Stimulated activated CD4-positive, alpha-beta T cell treated with anti-CD3 and anti-CD28 coated beads, Interleukin-1b, Interleukin-23, amount 100 ng/mL, for 24 hours (primary cell): ENCODE measurements around the gene SLC49A4.

Source experiments
- DNase-seq, 4 experiments: peaks; one replicate each; pipeline ENCODE4 v3.0.0-alpha.2; 2020; ENCODE audit warnings: low read depth in 4 of 4, low spot score in 1 of 4

Gene SLC49A4

GRCh38 chr3:122843604-122844003 lies 48.7 kb downstream of the SLC49A4 start:
- no peak for DNase-seq

- no peak for DNase-seq
These were observed 62.1 kb downstream of the SLC49A4 start for GRCh38 chr3:122857019-122857418.

- no peak for DNase-seq
These were observed 63.5 kb downstream of the SLC49A4 start for GRCh38 chr3:122858373-122858772.

GRCh38 chr3:122859021-122859805 lies 64.3 kb downstream of the SLC49A4 start:
- no peak for DNase-seq

GRCh38 chr3:122862381-122862780 lies 67.5 kb downstream of the SLC49A4 start:
- DNase-seq: no peak

GRCh38 chr3:122864498-122864897 lies 69.6 kb downstream of the SLC49A4 start:
- no peak for DNase-seq

GRCh38 chr3:122868322-122868721 lies 73.5 kb downstream of the SLC49A4 start:
- DNase-seq: no peak

GRCh38 chr3:122873741-122874515 lies 79.1 kb downstream of the SLC49A4 start:
- DNase-seq: no peak

- DNase-seq: no peak
These were observed 80.8 kb downstream of the SLC49A4 start for GRCh38 chr3:122875547-122876127.

GRCh38 chr3:122880173-122880572 lies 85.3 kb downstream of the SLC49A4 start:
- no peak for DNase-seq

- no peak for DNase-seq
These were observed 85.8 kb downstream of the SLC49A4 start for GRCh38 chr3:122880624-122881023.

- no peak for DNase-seq
These were observed 87.6 kb downstream of the SLC49A4 start for GRCh38 chr3:122882361-122882947.

- no peak for DNase-seq
These were observed 91.4 kb downstream of the SLC49A4 start for GRCh38 chr3:122886251-122886650.

- no peak for DNase-seq
These were observed 92.1 kb downstream of the SLC49A4 start for GRCh38 chr3:122886946-122887345.

GRCh38 chr3:122890077-122890719 lies 95.3 kb downstream of the SLC49A4 start:
- DNase-seq: no peak

- no peak for DNase-seq
These were observed 95.9 kb downstream of the SLC49A4 start for GRCh38 chr3:122890720-122891220.

GRCh38 chr3:122892118-122892960 lies 97.5 kb downstream of the SLC49A4 start:
- DNase-seq: no peak

GRCh38 chr3:122893282-122893681 lies 98.4 kb downstream of the SLC49A4 start:
- no peak for DNase-seq

GRCh38 chr3:122893754-122894668 lies 99.1 kb downstream of the SLC49A4 start:
- no peak for DNase-seq
